ENCODE measurements around the gene IL17RE. TPM values are rescaled to one million over a fixed set of nuclear protein-coding genes. Genes with fewer than 3 reads are reported as not detected.

Gene IL17RE
- total RNA-seq, 1 donor from 2014 or later, result 21.7 TPM

GRCh38 chr3:9916734-9917680 is 14.4 kb downstream of the IL17RE start, which contains the start of gene IL17RC:
TSS of gene IL17RC (plus strand) at chr3:9917098. CDS start at chr3:9917316, 218 bp downstream.
- H3K27me3 ChIP-seq, result no peaks in the 10 kb centered on the region
- no peak for TF ChIP-seq CTCF (IDR thresholded peaks at IDR 0.05)
- H3K36me3 ChIP-seq, result peaks cover 0 to 8% of the 10 kb centered on the region in 2 donors
- H3K27ac ChIP-seq, result peak within 1 kb of the TSS; percentile 79 to 86
- H3K4me3 ChIP-seq, result peak within 1 kb of the TSS; percentile 62 to 89
- DNase-seq (ENCODE audit: low spot score in 2 of 2), result peak; percentile 79 to 93
- H3K4me1 ChIP-seq, result peaks cover 22 to 32% of the 10 kb centered on the region in 2 donors
- no peaks in the 10 kb centered on the region for H3K9me3 ChIP-seq
- intact Hi-C loops (cut with DNase I), result loop anchor here (1.0 to 10.0 kb wide), 6 partner anchors 16 to 522 kb away; partner anchors contain the start of genes ARPC4, BRPF1, CRELD1 and JAGN1

- H3K27ac ChIP-seq, result peak overlapping the region; percentile 79 to 86
- no peaks in the 10 kb centered on the region for H3K27me3 ChIP-seq
- H3K4me1 ChIP-seq, result peaks cover 22 to 32% of the 10 kb centered on the region in 2 donors
- peak overlapping the region; percentile 62 to 89 for H3K4me3 ChIP-seq
- no peak for DNase-seq (ENCODE audit: low spot score in 2 of 2)
- intact Hi-C loops (cut with DNase I), result loop anchor here (2.0 to 10.0 kb wide), 5 partner anchors 27 to 523 kb away; partner anchors contain the start of genes ARPC4, BRPF1, JAGN1 and SETD5
- H3K36me3 ChIP-seq, result peaks cover 6 to 8% of the 10 kb centered on the region in 2 donors
- H3K9me3 ChIP-seq, result no peaks in the 10 kb centered on the region
- TF ChIP-seq CTCF (IDR thresholded peaks at IDR 0.05), result no peak
Observed at GRCh38 chr3:9917820-9918219, 15.2 kb downstream of the IL17RE start.

- no peak for TF ChIP-seq CTCF (IDR thresholded peaks at IDR 0.05)
- Histone ChIP-seq H3K4me3 (peak overlapping the region in 1 of 2 donors; percentile 62), H3K36me3 (peaks cover 6 to 8% of the 10 kb centered on the region in 2 donors), H3K27ac (no peak overlapping the region), H3K4me1 (peaks cover 22 to 32% of the 10 kb centered on the region in 2 donors), H3K9me3 (no peaks in the 10 kb centered on the region), H3K27me3 (no peaks in the 10 kb centered on the region)
- DNase-seq (ENCODE audit: low spot score in 2 of 2), result no peak
- intact Hi-C loops (cut with DNase I), result loop anchor here (5.0 to 10.0 kb wide), 4 partner anchors 126 to 524 kb away; partner anchors contain the start of genes ARPC4, BRPF1, SETD5 and TADA3
Observed at GRCh38 chr3:9918261-9919038, 15.8 kb downstream of the IL17RE start.

- Histone ChIP-seq H3K9me3 (no peaks in the 10 kb centered on the region), H3K36me3 (peaks cover 18 to 44% of the 10 kb centered on the region in 2 donors), H3K4me3 (no peak overlapping the region), H3K27ac (no peak overlapping the region), H3K4me1 (peaks cover 3 to 8% of the 10 kb centered on the region in 2 donors), H3K27me3 (no peaks in the 10 kb centered on the region)
- DNase-seq (ENCODE audit: low spot score in 2 of 2), result no peak
- no peak for TF ChIP-seq CTCF (IDR thresholded peaks at IDR 0.05)
- intact Hi-C loops (cut with DNase I), result no loop called here
Observed at GRCh38 chr3:9928158-9928557, 25.5 kb downstream of the IL17RE start.

- no peaks in the 10 kb centered on the region for H3K27me3 ChIP-seq
- no peaks in the 10 kb centered on the region for H3K9me3 ChIP-seq
- no peak for DNase-seq (ENCODE audit: low spot score in 2 of 2)
- no peak for TF ChIP-seq CTCF (IDR thresholded peaks at IDR 0.05)
- H3K4me3 ChIP-seq, result no peak overlapping the region
- no peak overlapping the region for H3K27ac ChIP-seq
- intact Hi-C loops (cut with DNase I), result loop anchor here (10.0 kb wide), 1 partner anchor 314 kb away; the partner anchor contains the start of gene TATDN2
- peaks cover 9 to 27% of the 10 kb centered on the region in 2 donors for H3K36me3 ChIP-seq
- H3K4me1 ChIP-seq, result peaks cover 11 to 21% of the 10 kb centered on the region in 2 donors
Observed at GRCh38 chr3:9930804-9931418, 28.3 kb downstream of the IL17RE start.

Data from ascending aorta (tissue), 2 donors.